Gastroesophageal sphincter (tissue), 4 donors: Measurements from ENCODE around the gene ZNF559. TPM values are rescaled to one million over a fixed set of nuclear protein-coding genes. Genes with fewer than 3 reads are reported as not detected.
A peak's percentile ranks its signal among the peaks of the same experiment; 100 is the strongest.

Experiments
- ATAC-seq: fragments of 150-250 bp; one replicate; pipeline ENCODE4 v1.9.1; 2016; ENCODE audit warnings: mild to moderate bottlenecking, moderate library complexity
- H3K27ac ChIP-seq, 4 donors: fragments of 200-600 bp; sonication (generic) in 3 of 4; 1 replicate in 3 of 4; 2 replicates in 1 of 4; pipeline ENCODE4 v1.5.1; 2016 to 2019
- H3K27me3 ChIP-seq: fragments of 200-600 bp; sonication (generic); one replicate; pipeline ENCODE4 v1.5.1; 2019
- H3K36me3 ChIP-seq, 2 donors: fragments of 200-600 bp; sonication (generic); one replicate each; pipeline ENCODE4 v1.5.1; 2019; ENCODE audit warnings: control low read depth in 1 of 2
- H3K4me1 ChIP-seq, 3 donors: fragments of 200-600 bp; sonication (generic); 1 replicate in 2 of 3; 2 replicates in 1 of 3; pipeline ENCODE4 v1.5.1; 2016 to 2019; ENCODE audit warnings: control low read depth in 2 of 3
- H3K4me3 ChIP-seq, 2 donors: fragments of 200-600 bp; sonication (generic); one replicate each; pipeline ENCODE4 v1.5.1; 2019; ENCODE audit warnings: mild to moderate bottlenecking in 1 of 2, moderate library complexity in 1 of 2
- H3K9me3 ChIP-seq, 3 donors: fragments of 200-600 bp; sonication (generic); one replicate each; pipeline ENCODE4 v1.5.1; 2017 to 2019; ENCODE audit warnings: control low read depth in 2 of 3
- EP300 ChIP-seq: sonication (generic); formaldehyde crosslinking; IDR thresholded peaks from one replicate; pipeline ENCODE4 v1.6.1; 2017; ENCODE audit warnings: antibody characterized with exemption, mild to moderate bottlenecking
- POLR2A ChIP-seq, 2 donors: fragments of 450-650 bp; IDR thresholded peaks; one replicate each; pipeline ENCODE4 v1.6.1; 2017; ENCODE audit warnings: antibody characterized with exemption in 2 of 2, mild to moderate bottlenecking in 2 of 2, moderate library complexity in 1 of 2
- POLR2AphosphoS5 ChIP-seq: sonication (generic); formaldehyde crosslinking; IDR thresholded peaks from one replicate; pipeline ENCODE4 v1.6.1; 2017; ENCODE audit warnings: antibody characterized with exemption
- WGBS, 2 donors: methylation state at CpG; one replicate each; pipeline ENCODE4 v1.1.5; 2018; ENCODE audit warnings: low coverage in 1 of 2; 5-methylcytosine and 5-hydroxymethylcytosine counted together
- total RNA-seq, 4 donors: library from RNA; depleted of rRNA; stranded (reverse); fragments of >200 nt; gene quantifications; one replicate each; pipeline ENCODE4 v1.1.0, GENCODE V29; 2016
- TF ChIP-seq, protein P1 (sequence below), 4 experiments: fragments of 200-600 bp in 2 of 4; fragments of 450-650 bp in 2 of 4; sonication (generic) in 1 of 4; IDR thresholded peaks; one replicate each; pipeline ENCODE4 v1.5.1; 2017 to 2019; ENCODE audit warnings: antibody characterized with exemption in 4 of 4, mild to moderate bottlenecking in 2 of 4, moderate library complexity in 2 of 4

The ZNF559 gene
- total RNA-seq, 4 donors from 2014 or later: 15.4 to 22.3 (median 16.7) TPM

DNA sequence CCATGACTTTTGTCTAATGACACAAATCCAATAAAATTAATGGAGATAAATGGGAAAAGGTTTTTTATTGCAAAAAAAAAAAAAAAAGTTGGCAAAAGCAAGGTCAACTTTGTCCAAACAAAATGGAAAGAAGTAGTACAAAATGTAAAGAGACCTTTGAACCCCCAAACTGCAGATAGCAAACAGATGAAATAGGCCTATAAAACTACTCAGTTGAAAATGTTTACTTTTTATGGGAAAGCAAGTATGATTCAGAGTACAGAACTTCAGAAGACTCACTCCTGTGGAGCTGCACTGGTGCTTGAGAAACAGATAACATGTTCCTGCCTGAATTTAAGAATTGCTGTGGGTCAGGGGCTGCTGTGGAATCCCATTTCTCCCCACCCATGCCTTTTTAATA lies 29.0 kb downstream of the ZNF559 start:
- no peaks in the 10 kb centered on the region for H3K27me3 ChIP-seq
- ATAC-seq: no peak
- TF ChIP-seq, protein P1, sequence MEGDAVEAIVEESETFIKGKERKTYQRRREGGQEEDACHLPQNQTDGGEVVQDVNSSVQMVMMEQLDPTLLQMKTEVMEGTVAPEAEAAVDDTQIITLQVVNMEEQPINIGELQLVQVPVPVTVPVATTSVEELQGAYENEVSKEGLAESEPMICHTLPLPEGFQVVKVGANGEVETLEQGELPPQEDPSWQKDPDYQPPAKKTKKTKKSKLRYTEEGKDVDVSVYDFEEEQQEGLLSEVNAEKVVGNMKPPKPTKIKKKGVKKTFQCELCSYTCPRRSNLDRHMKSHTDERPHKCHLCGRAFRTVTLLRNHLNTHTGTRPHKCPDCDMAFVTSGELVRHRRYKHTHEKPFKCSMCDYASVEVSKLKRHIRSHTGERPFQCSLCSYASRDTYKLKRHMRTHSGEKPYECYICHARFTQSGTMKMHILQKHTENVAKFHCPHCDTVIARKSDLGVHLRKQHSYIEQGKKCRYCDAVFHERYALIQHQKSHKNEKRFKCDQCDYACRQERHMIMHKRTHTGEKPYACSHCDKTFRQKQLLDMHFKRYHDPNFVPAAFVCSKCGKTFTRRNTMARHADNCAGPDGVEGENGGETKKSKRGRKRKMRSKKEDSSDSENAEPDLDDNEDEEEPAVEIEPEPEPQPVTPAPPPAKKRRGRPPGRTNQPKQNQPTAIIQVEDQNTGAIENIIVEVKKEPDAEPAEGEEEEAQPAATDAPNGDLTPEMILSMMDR (IDR thresholded peaks at IDR 0.05): no peak
- TF ChIP-seq EP300 (no peak), POLR2A (IDR thresholded peaks at IDR 0.05) (no peak), POLR2AphosphoS5 (no peak)
- H3K36me3 ChIP-seq: peaks cover 0 to 96% of the 10 kb centered on the region in 2 donors
- H3K27ac ChIP-seq: no peak overlapping the region
- H3K9me3 ChIP-seq: peaks cover 0 to 100% (median 15%) of the 10 kb centered on the region in 3 donors
- H3K4me1 ChIP-seq: no peaks in the 10 kb centered on the region
- H3K4me3 ChIP-seq: no peak overlapping the region

DNA sequence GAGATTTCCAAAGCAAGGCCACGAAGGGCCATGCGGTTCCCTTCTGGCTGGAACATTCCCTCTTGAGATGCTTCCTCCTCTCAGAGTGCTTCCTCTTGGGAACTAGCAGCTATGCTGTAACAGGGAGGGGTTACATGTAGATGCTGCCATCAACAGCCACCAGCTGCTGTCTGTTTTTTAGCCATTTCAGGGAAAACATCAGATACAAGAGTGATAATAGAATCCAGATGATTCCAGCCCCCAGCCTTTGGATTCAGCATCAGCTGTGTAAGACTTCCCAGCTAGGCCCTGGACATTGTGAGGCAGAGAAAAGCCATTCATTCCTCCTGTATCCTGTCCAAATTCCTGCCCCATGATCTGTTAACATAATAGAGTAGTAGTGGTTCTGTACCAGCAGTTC lies 30.7 kb downstream of the ZNF559 start:
- TF ChIP-seq POLR2AphosphoS5 (no peak), EP300 (no peak), POLR2A (IDR thresholded peaks at IDR 0.05) (no peak)
- TF ChIP-seq, protein P1 (IDR thresholded peaks at IDR 0.05): no peak
- WGBS, 2 donors: 90% methylated on average over 2 of the region's 2 CpGs; no CpG with 5 or more reads in 1 of the 2 donors
- no peak for ATAC-seq
- Histone ChIP-seq H3K27ac (no peak overlapping the region), H3K4me3 (no peak overlapping the region), H3K36me3 (peaks cover 0 to 97% of the 10 kb centered on the region in 2 donors), H3K9me3 (peaks cover 0 to 100% (median 14%) of the 10 kb centered on the region in 3 donors), H3K27me3 (no peaks in the 10 kb centered on the region), H3K4me1 (no peaks in the 10 kb centered on the region)

DNA sequence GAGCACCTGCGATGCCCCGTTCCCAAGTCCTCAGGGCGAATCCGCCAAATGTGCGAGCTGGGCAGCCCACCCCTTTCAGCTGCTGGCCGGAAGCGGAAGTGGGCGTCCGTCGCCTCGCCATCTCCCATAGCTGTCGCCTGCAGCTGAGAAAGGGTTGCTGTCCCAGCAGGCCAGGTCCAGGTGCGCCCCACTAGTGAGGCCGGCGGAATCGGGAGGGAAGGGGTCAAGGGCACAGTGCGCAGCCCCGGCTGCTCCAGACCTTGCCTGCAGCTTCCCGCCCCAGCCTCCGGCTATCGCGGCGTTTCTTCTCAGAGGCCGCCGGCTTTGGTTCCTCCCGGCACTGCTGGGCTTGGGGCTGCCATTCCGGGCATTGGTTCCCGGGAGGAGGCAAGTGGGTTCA lies 38.9 kb downstream of the ZNF559 start, which contains the start of gene ZNF177:
TSS of gene ZNF177 (plus strand) at position 109 of the 400 bp plus-strand sequence. CDS start 15,299 bp downstream, outside the sequence.
- TF ChIP-seq, protein P1 (IDR thresholded peaks at IDR 0.05): no peak
- TF ChIP-seq POLR2AphosphoS5 (no peak), EP300 (no peak)
- ATAC-seq: no peak
- 6% methylated on average over 7 of the region's 28 CpGs; no CpG with 5 or more reads in 1 of the 2 donors for WGBS, 2 donors
- peaks cover 0 to 98% (median 0%) of the 10 kb centered on the region in 3 donors for H3K9me3 ChIP-seq
- H3K27me3 ChIP-seq: no peaks in the 10 kb centered on the region
- H3K36me3 ChIP-seq: peaks cover 0 to 62% of the 10 kb centered on the region in 2 donors
- H3K4me1 ChIP-seq: peaks cover 0 to 5% (median 0%) of the 10 kb centered on the region in 3 donors
- H3K4me3 ChIP-seq: peak within 1 kb of the TSS in 1 of 2 donors; percentile 28
- no peak within 1 kb of the TSS for H3K27ac ChIP-seq

DNA sequence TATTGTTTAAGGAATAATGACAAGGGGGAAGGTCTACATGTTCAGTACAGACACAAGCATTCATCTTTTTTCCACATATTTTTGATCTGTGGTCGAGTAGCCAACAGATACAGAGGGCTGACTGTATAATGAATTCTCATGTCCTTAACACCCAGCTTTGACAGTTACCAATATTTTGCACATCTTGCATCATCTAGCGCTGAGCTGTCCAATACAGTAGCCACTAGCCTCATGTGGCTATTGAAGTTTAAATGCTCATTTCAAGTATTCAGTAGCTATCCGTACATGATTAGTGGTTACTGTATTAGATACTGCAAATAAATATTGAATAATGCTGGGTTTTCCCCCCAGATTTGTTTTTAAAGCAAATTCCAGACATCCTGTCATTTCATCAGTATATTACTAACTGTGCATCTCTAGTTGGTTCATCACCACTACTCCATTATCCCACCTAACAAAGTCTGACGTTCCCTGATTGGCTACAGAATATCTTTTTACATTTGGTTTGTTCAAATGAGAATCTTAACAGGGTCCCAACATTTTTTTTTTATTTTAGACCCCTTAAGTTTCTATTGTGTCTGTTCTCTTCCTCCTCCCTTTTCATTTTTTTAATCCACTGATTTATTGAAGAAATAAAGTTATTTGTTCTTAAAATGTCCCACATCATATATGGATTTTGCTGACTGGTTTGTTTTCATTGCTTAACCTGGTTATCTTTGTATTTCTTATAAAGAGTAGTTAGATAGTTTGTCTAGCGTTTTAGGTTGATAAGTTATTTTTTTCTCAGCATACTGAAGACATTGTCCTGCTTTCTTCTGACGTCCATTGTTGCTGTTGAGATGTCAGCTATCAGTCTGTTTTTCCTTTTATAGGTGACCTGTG lies 47.0 kb downstream of the ZNF559 start:
- WGBS, 2 donors: 89 to 93% methylated on average over 5 to 6 of the region's 6 CpGs
- Histone ChIP-seq H3K4me1 (no peaks in the 10 kb centered on the region), H3K27ac (no peak overlapping the region), H3K4me3 (no peak overlapping the region), H3K27me3 (no peaks in the 10 kb centered on the region), H3K9me3 (peaks cover 3 to 100% (median 5%) of the 10 kb centered on the region in 3 donors), H3K36me3 (peaks cover 0 to 89% of the 10 kb centered on the region in 2 donors)
- TF ChIP-seq POLR2A (IDR thresholded peaks at IDR 0.05) (no peak), EP300 (no peak), POLR2AphosphoS5 (no peak)
- TF ChIP-seq, protein P1 (IDR thresholded peaks at IDR 0.05): no peak
- no peak for ATAC-seq

DNA sequence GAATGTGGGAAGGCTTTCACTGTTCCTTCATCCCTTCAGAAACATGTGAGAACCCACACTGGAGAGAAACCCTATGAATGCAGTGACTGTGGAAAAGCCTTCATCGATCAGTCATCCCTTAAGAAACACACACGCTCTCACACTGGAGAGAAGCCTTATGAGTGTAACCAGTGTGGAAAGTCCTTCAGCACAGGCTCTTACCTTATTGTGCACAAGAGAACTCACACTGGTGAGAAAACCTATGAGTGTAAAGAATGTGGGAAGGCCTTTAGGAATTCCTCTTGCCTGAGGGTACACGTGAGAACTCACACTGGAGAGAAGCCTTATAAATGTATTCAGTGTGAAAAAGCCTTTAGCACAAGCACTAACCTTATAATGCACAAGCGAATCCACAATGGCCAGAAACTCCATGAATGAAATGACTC lies 57.4 kb downstream of the ZNF559 start:
- no peak for ATAC-seq
- Histone ChIP-seq H3K4me3 (no peak overlapping the region), H3K27me3 (no peaks in the 10 kb centered on the region), H3K9me3 (peaks cover 7 to 100% (median 17%) of the 10 kb centered on the region in 3 donors), H3K27ac (no peak overlapping the region), H3K36me3 (peaks cover 53 to 100% of the 10 kb centered on the region in 2 donors), H3K4me1 (no peaks in the 10 kb centered on the region)
- TF ChIP-seq POLR2AphosphoS5 (no peak), EP300 (no peak)
- 70 to 97% methylated on average over 4 of the region's 4 CpGs for WGBS, 2 donors

Other genes with a start within 250 kb of the ZNF559 start
- gene OR1M1, start 237.1 kb upstream of the ZNF559 start, total RNA-seq: not detected
- gene OR7G2, start 216.7 kb upstream of the ZNF559 start, total RNA-seq: not detected
- gene OR7G1, start 208.4 kb upstream of the ZNF559 start, total RNA-seq: not detected
- gene OR7G3, start 197.2 kb upstream of the ZNF559 start, total RNA-seq: not detected
- 10 to 100 TPM; 16.7 to 23.6 (median 20.1) TPM for gene ZNF317, start 183.8 kb upstream of the ZNF559 start, total RNA-seq
- gene OR7D2, start 145.2 kb upstream of the ZNF559 start, total RNA-seq: under 1 TPM in 2 of 4 donors, not detected in 2; 0.12 to 0.17 TPM
- not detected for gene OR7D4, start 104.6 kb upstream of the ZNF559 start, total RNA-seq
- not detected for gene OR7E24, start 73.2 kb upstream of the ZNF559 start, total RNA-seq
- 10 to 100 TPM; 12.7 to 21.5 (median 15.2) TPM for gene ZNF699, start 14.3 kb upstream of the ZNF559 start, total RNA-seq
- gene ZNF177, start 38.8 kb downstream of the ZNF559 start, total RNA-seq: 1 to 10 TPM; 2.2 to 7.0 (median 2.6) TPM
- gene ZNF266, start 111.4 kb downstream of the ZNF559 start, total RNA-seq: 10 to 100 TPM; 16.0 to 25.1 (median 20.8) TPM
- not detected for gene ZNF560, start 174.4 kb downstream of the ZNF559 start, total RNA-seq
- gene ZNF426, start 214.5 kb downstream of the ZNF559 start, total RNA-seq: 10 to 100 TPM; 12.5 to 24.3 (median 19.6) TPM